ENCODE measurements around the gene PODN.

DNA sequence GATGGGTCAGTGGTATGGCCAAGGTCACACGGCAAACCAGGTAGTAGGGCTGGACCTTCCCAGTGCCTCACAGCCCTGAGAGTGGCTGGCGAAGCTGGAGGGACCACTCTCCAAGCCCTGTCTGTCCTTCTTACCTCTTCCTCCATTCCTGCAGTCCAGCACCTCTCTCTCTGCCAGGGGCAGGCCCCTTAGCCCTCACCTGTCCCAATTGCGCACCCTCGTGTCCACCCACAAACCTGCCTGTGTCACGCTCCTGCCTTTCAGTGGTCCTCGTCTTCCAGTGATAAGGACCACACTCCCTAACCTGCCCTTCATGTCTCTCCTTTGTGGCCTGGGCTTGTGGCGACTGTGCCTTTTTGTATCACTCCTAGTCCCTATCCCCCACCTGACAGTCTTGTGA lies 3.4 kb downstream of the PODN start:
- TF ChIP-seq, protein P1, sequence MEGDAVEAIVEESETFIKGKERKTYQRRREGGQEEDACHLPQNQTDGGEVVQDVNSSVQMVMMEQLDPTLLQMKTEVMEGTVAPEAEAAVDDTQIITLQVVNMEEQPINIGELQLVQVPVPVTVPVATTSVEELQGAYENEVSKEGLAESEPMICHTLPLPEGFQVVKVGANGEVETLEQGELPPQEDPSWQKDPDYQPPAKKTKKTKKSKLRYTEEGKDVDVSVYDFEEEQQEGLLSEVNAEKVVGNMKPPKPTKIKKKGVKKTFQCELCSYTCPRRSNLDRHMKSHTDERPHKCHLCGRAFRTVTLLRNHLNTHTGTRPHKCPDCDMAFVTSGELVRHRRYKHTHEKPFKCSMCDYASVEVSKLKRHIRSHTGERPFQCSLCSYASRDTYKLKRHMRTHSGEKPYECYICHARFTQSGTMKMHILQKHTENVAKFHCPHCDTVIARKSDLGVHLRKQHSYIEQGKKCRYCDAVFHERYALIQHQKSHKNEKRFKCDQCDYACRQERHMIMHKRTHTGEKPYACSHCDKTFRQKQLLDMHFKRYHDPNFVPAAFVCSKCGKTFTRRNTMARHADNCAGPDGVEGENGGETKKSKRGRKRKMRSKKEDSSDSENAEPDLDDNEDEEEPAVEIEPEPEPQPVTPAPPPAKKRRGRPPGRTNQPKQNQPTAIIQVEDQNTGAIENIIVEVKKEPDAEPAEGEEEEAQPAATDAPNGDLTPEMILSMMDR (IDR thresholded peaks at IDR 0.05; ENCODE audit: insufficient read depth, low read length), result no peak
- TF ChIP-seq SPI1 (IDR thresholded peaks at IDR 0.05; ENCODE audit: borderline replicate concordance, low read depth) (no peak), POLR2AphosphoS5 (IDR thresholded peaks at IDR 0.05; ENCODE audit: low read depth) (no peak)
- TF ChIP-seq, protein P2, sequence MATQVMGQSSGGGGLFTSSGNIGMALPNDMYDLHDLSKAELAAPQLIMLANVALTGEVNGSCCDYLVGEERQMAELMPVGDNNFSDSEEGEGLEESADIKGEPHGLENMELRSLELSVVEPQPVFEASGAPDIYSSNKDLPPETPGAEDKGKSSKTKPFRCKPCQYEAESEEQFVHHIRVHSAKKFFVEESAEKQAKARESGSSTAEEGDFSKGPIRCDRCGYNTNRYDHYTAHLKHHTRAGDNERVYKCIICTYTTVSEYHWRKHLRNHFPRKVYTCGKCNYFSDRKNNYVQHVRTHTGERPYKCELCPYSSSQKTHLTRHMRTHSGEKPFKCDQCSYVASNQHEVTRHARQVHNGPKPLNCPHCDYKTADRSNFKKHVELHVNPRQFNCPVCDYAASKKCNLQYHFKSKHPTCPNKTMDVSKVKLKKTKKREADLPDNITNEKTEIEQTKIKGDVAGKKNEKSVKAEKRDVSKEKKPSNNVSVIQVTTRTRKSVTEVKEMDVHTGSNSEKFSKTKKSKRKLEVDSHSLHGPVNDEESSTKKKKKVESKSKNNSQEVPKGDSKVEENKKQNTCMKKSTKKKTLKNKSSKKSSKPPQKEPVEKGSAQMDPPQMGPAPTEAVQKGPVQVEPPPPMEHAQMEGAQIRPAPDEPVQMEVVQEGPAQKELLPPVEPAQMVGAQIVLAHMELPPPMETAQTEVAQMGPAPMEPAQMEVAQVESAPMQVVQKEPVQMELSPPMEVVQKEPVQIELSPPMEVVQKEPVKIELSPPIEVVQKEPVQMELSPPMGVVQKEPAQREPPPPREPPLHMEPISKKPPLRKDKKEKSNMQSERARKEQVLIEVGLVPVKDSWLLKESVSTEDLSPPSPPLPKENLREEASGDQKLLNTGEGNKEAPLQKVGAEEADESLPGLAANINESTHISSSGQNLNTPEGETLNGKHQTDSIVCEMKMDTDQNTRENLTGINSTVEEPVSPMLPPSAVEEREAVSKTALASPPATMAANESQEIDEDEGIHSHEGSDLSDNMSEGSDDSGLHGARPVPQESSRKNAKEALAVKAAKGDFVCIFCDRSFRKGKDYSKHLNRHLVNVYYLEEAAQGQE (IDR thresholded peaks at IDR 0.05; ENCODE audit: insufficient replicate concordance, low read depth), result no peak

Measured in HL-60 (cell line).